Measurements from ENCODE around the gene TARS3. TPM values are rescaled to one million over a fixed set of nuclear protein-coding genes. Genes with fewer than 3 reads are reported as not detected.

TARS3 gene
- polyA plus RNA-seq, 2 of the 4 experiments (the other 2 are of a cell fraction): 6.7 to 9.5 TPM

GRCh38 chr15:101660005-101660404 is 64.3 kb downstream of the TARS3 start:
- no peak overlapping the region for H3K27ac ChIP-seq
- ATAC-seq: no peak
- DNase-seq (ENCODE audit: low read depth in 1 of 2, low spot score in 1 of 2): no peak
- H3K4me3 ChIP-seq: no peak overlapping the region
- FAIRE-seq: no peak
- CTCF ChIA-PET: interaction anchor here (0.7 to 9.2 kb wide), 4 partner anchors 19 to 344 kb away, joined by 3 to 71 read pairs (median 3); no protein-coding TSS in a partner anchor
- H3K4me2 ChIP-seq: no peak overlapping the region
- TF ChIP-seq ZSCAN20 (CRISPR knock-in tag; IDR thresholded peaks at IDR 0.05) (no peak), TP53 (CRISPR knock-in tag; IDR thresholded peaks at IDR 0.05) (no peak), HOXA7 (CRISPR knock-in tag; IDR thresholded peaks at IDR 0.05) (no peak), CHD2 (IDR thresholded peaks at IDR 0.05; ENCODE audit: low read length, partially characterized antibody) (no peak), PBX3 (IDR thresholded peaks at IDR 0.05) (no peak), HES2 (IDR thresholded peaks at IDR 0.05) (no peak), CBX2 (IDR thresholded peaks at IDR 0.05; ENCODE audit: borderline replicate concordance, low read depth) (no peak), HOXB5 (CRISPR knock-in tag; IDR thresholded peaks at IDR 0.05) (no peak), RNF2 (IDR thresholded peaks at IDR 0.05; ENCODE audit: borderline replicate concordance, low read depth) (no peak)
- POLR2A ChIA-PET: no interaction called here
- 96% methylated on average over 2 of the region's 2 CpGs for WGBS (ENCODE audit: missing lambda C conversion rate)
- H3K4me1 ChIP-seq: no peaks in the 10 kb centered on the region
- H3K9me3 ChIP-seq: no peaks in the 10 kb centered on the region

GRCh38 chr15:101657968-101658784 is 66.1 kb downstream of the TARS3 start:
- H3K4me3 ChIP-seq: no peak overlapping the region
- no peak overlapping the region for H3K4me2 ChIP-seq
- H3K9me3 ChIP-seq: no peaks in the 10 kb centered on the region
- no peak for FAIRE-seq
- ATAC-seq: no peak
- no peak for DNase-seq (ENCODE audit: low read depth in 1 of 2, low spot score in 1 of 2)
- TF ChIP-seq ATOH8 (CRISPR knock-in tag; IDR thresholded peaks at IDR 0.05; ENCODE audit: low read depth): no peak
- no peak for TF ChIP-seq MAZ (IDR thresholded peaks at IDR 0.05; ENCODE audit: borderline replicate concordance, low read depth, low read length)
- no peak for TF ChIP-seq FOXS1 (CRISPR knock-in tag; IDR thresholded peaks at IDR 0.05)
- no peak for TF ChIP-seq NR3C1 (IDR thresholded peaks at IDR 0.05)
- no peak for TF ChIP-seq NPAS2 (CRISPR knock-in tag; IDR thresholded peaks at IDR 0.05; ENCODE audit: borderline replicate concordance)
- no peak for TF ChIP-seq ZFP36 (IDR thresholded peaks at IDR 0.05; ENCODE audit: borderline replicate concordance, partially characterized antibody)
- no peak for TF ChIP-seq REST (IDR thresholded peaks at IDR 0.05)
- TF ChIP-seq HES2 (IDR thresholded peaks at IDR 0.05): no peak
- ChIA-PET POLR2A (no interaction called here), CTCF (interaction anchor here (0.6 to 9.2 kb wide), 6 partner anchors 10 to 400 kb away, joined by 4 to 71 read pairs (median 5); no protein-coding TSS in a partner anchor)
- H3K27ac ChIP-seq: no peak overlapping the region
- WGBS (ENCODE audit: missing lambda C conversion rate): 84% methylated on average over 9 of the region's 9 CpGs
- peaks cover 3% of the 10 kb centered on the region; the same call in 1 of the 3 replicates for H3K4me1 ChIP-seq

All from A549 (cell line).